ENCODE data around the gene PDE8A. TPM values are rescaled to one million over a fixed set of nuclear protein-coding genes. Genes with fewer than 3 reads are reported as not detected.

PDE8A gene
- total and polyA plus RNA-seq, 2 donors (not counting 3 experiments of a cell fraction or from before 2014, with no cell fraction given) = 21.3 to 45.7 TPM

DNA sequence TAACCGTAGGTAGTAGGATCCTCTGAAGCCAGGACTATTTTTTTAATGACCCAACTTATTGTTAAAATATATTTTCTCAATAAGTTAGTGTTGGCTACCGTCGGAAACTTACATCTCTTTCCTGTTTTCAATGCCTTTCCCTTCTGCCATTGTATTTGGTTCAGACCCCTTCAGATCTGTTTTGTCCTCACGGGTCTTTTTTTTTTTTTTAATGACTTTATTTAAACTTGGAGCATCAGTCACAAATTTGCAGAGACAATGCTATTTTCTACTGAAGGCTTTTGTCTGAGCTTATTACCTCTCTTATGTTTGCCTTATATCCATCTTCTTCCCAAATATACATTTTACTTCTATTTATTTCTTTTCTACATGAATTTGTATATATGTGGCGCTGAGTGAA lies 47.6 kb downstream of the PDE8A start:
- intact Hi-C loops (cut with micrococcal nuclease) = loop anchor here (5.0 kb wide), 1 partner anchor 47 kb away; the partner anchor contains the start of gene PDE8A
- CTCF ChIA-PET = interaction anchor here (0.6 to 1.7 kb wide), 7 partner anchors 15 to 140 kb away, joined by 3 to 13 read pairs (median 6); partner anchors contain the start of gene PDE8A

More for the DNA sequence above, 47.6 kb downstream of the PDE8A start:
- Histone ChIP-seq H3K79me2 (ENCODE audit: control insufficient read depth, insufficient read depth, low read length) (peaks cover 43% of the 10 kb centered on the region), H3K4me3 (replicated peaks in 1 of 3; ENCODE audit: insufficient read depth in 1 of 3, low read depth in 1 of 3, low read length in 3 of 3) (no peak overlapping the region), H3K9ac (replicated peaks; ENCODE audit: extremely low read depth, insufficient read depth, low read length) (no peak overlapping the region), H2AFZ (ENCODE audit: low read depth, low read length) (no peak overlapping the region), H3K4me1 (ENCODE audit: control insufficient read depth, extremely low read depth, insufficient read depth, low read length) (peaks cover 45% of the 10 kb centered on the region), H3K9me1 (replicated peaks; ENCODE audit: control insufficient read depth, extremely low read depth, insufficient read depth, low read length) (no peaks in the 10 kb centered on the region), H3K36me3 (ENCODE audit: control insufficient read depth in 2 of 2, extremely low read depth in 1 of 2, insufficient read depth in 2 of 2, low read length in 2 of 2) (no peaks in the 10 kb centered on the region), H4K20me1 (replicated peaks; ENCODE audit: control insufficient read depth, extremely low read depth, insufficient read depth, low read length) (no peaks in the 10 kb centered on the region), H3K27me3 (ENCODE audit: control insufficient read depth in 2 of 2, insufficient read depth in 2 of 2, low read length in 2 of 2) (no peaks in the 10 kb centered on the region), H3K27ac (ENCODE audit: insufficient read depth, low read depth, low read length) (peak overlapping the region; percentile 94), H3K4me2 (ENCODE audit: insufficient read depth, low read length) (no peak overlapping the region), H3K9me3 (replicated peaks; ENCODE audit: control insufficient read depth, insufficient read depth, low read length) (no peaks in the 10 kb centered on the region)
- FAIRE-seq (no peak), DNase-seq (ENCODE audit: low read depth, low spot score) (no peak)
- POLR2A ChIA-PET = no interaction called here
- TF ChIP-seq, protein P1, sequence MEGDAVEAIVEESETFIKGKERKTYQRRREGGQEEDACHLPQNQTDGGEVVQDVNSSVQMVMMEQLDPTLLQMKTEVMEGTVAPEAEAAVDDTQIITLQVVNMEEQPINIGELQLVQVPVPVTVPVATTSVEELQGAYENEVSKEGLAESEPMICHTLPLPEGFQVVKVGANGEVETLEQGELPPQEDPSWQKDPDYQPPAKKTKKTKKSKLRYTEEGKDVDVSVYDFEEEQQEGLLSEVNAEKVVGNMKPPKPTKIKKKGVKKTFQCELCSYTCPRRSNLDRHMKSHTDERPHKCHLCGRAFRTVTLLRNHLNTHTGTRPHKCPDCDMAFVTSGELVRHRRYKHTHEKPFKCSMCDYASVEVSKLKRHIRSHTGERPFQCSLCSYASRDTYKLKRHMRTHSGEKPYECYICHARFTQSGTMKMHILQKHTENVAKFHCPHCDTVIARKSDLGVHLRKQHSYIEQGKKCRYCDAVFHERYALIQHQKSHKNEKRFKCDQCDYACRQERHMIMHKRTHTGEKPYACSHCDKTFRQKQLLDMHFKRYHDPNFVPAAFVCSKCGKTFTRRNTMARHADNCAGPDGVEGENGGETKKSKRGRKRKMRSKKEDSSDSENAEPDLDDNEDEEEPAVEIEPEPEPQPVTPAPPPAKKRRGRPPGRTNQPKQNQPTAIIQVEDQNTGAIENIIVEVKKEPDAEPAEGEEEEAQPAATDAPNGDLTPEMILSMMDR (IDR thresholded peaks at IDR 0.05; ENCODE audit: extremely low read depth in 1 of 2, insufficient read depth in 1 of 2, low read depth in 1 of 2, low read length in 2 of 2) = no peak
- no peak for TF ChIP-seq POLR2A (IDR thresholded peaks at IDR 0.05; ENCODE audit: low read depth, low read length)
- TF ChIP-seq FOS (IDR thresholded peaks at IDR 0.05; ENCODE audit: borderline replicate concordance, insufficient read depth, low read length) = no peak
- no peak for TF ChIP-seq JUN (IDR thresholded peaks at IDR 0.05; ENCODE audit: borderline replicate concordance, insufficient read depth, insufficient read length, low read depth)
- TF ChIP-seq, protein P2, sequence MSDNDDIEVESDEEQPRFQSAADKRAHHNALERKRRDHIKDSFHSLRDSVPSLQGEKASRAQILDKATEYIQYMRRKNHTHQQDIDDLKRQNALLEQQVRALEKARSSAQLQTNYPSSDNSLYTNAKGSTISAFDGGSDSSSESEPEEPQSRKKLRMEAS (IDR thresholded peaks at IDR 0.05; ENCODE audit: insufficient read depth, insufficient read length) = no peak
- TF ChIP-seq POLR2AphosphoS5 (IDR thresholded peaks at IDR 0.05; ENCODE audit: insufficient read depth, low read depth, low read length) = no peak
- TF ChIP-seq GATA2 (IDR thresholded peaks at IDR 0.05; ENCODE audit: insufficient read depth, insufficient read length, low read depth, low read length) = no peak
- no peak for TF ChIP-seq MYC (IDR thresholded peaks at IDR 0.05; ENCODE audit: low read depth, low read length)
- TF ChIP-seq EZH2 (IDR thresholded peaks at IDR 0.05; ENCODE audit: borderline replicate concordance, low read depth, low read length, severe bottlenecking) = no peak
- BruUV-seq (replicated peaks) = no TSS peak
- dilution Hi-C loops (cut with MboI; ENCODE audit: extremely low pct_ligation_motif_present, low sequenced_read_pairs) = no loop called here
